ENCODE measurements around the gene SPTSSB. TPM values are rescaled to one million over a fixed set of nuclear protein-coding genes. Genes with fewer than 3 reads are reported as not detected.
A peak's percentile ranks its signal among the peaks of the same experiment; 100 is the strongest.

Gene SPTSSB
- total RNA-seq, 1 donor from 2014 or later = not detected

- no peak overlapping the region for H3K4me3 Mint-ChIP-seq (ENCODE audit: low read depth)
- H3K36me3 Mint-ChIP-seq (ENCODE audit: low read depth) = no peaks in the 10 kb centered on the region
- intact Hi-C loops (cut with micrococcal nuclease) = no loop called here
- peaks cover 10% of the 10 kb centered on the region for H3K9me3 Mint-ChIP-seq
- H3K4me1 Mint-ChIP-seq (ENCODE audit: low read depth) = no peaks in the 10 kb centered on the region
- DNase-seq (ENCODE audit: low spot score) = no peak
- H3K27me3 Mint-ChIP-seq (ENCODE audit: low read depth) = peaks cover 52% of the 10 kb centered on the region
- no peak overlapping the region for H3K27ac Mint-ChIP-seq
These were observed 51.5 kb downstream of the SPTSSB start for GRCh38 chr3:161319867-161320266.

- H3K27me3 Mint-ChIP-seq (ENCODE audit: low read depth) = peaks cover 60% of the 10 kb centered on the region
These were observed 54.2 kb downstream of the SPTSSB start for GRCh38 chr3:161317077-161317476.

GRCh38 chr3:161316006-161316689 is 55.2 kb downstream of the SPTSSB start:
- Mint-ChIP-seq H3K4me1 (ENCODE audit: low read depth) (peaks cover 9% of the 10 kb centered on the region), H3K4me3 (ENCODE audit: low read depth) (no peak overlapping the region), H3K27ac (no peak overlapping the region), H3K36me3 (ENCODE audit: low read depth) (no peaks in the 10 kb centered on the region), H3K27me3 (ENCODE audit: low read depth) (peaks cover 55% of the 10 kb centered on the region), H3K9me3 (peaks cover 7% of the 10 kb centered on the region)
- intact Hi-C loops (cut with micrococcal nuclease) = no loop called here
- DNase-seq (ENCODE audit: low spot score) = no peak

More at GRCh38 chr3:161317077-161317476, 54.2 kb downstream of the SPTSSB start:
- intact Hi-C loops (cut with micrococcal nuclease) = no loop called here
- H3K27ac Mint-ChIP-seq = no peak overlapping the region
- H3K36me3 Mint-ChIP-seq (ENCODE audit: low read depth) = no peaks in the 10 kb centered on the region
- H3K4me3 Mint-ChIP-seq (ENCODE audit: low read depth) = no peak overlapping the region
- no peak for DNase-seq (ENCODE audit: low spot score)
- peaks cover 10% of the 10 kb centered on the region for H3K9me3 Mint-ChIP-seq
- peaks cover 2% of the 10 kb centered on the region for H3K4me1 Mint-ChIP-seq (ENCODE audit: low read depth)

GRCh38 chr3:161314836-161315395 is 56.4 kb downstream of the SPTSSB start:
- H3K36me3 Mint-ChIP-seq (ENCODE audit: low read depth) = no peaks in the 10 kb centered on the region
- peaks cover 56% of the 10 kb centered on the region for H3K27me3 Mint-ChIP-seq (ENCODE audit: low read depth)
- intact Hi-C loops (cut with micrococcal nuclease) = loop anchor here (5.0 kb wide), 1 partner anchor 513 kb away; no protein-coding TSS in a partner anchor
- DNase-seq (ENCODE audit: low spot score) = no peak
- no peak overlapping the region for H3K27ac Mint-ChIP-seq
- peaks cover 4% of the 10 kb centered on the region for H3K9me3 Mint-ChIP-seq
- H3K4me1 Mint-ChIP-seq (ENCODE audit: low read depth) = peaks cover 22% of the 10 kb centered on the region
- no peak overlapping the region for H3K4me3 Mint-ChIP-seq (ENCODE audit: low read depth)

GRCh38 chr3:161310649-161311423 is 60.5 kb downstream of the SPTSSB start:
- DNase-seq (ENCODE audit: low spot score) = peak; percentile 46
- Mint-ChIP-seq H3K27me3 (ENCODE audit: low read depth) (peaks cover 56% of the 10 kb centered on the region), H3K4me1 (ENCODE audit: low read depth) (peaks cover 22% of the 10 kb centered on the region), H3K27ac (peak overlapping the region; percentile 24), H3K9me3 (peaks cover 22% of the 10 kb centered on the region), H3K36me3 (ENCODE audit: low read depth) (no peaks in the 10 kb centered on the region), H3K4me3 (ENCODE audit: low read depth) (peak overlapping the region; percentile 0)
- intact Hi-C loops (cut with micrococcal nuclease) = loop anchor here (5.0 kb wide), 1 partner anchor 509 kb away; no protein-coding TSS in a partner anchor

GRCh38 chr3:161305095-161305991 is 66.0 kb downstream of the SPTSSB start:
- DNase-seq (ENCODE audit: low spot score) = no peak
- intact Hi-C loops (cut with micrococcal nuclease) = no loop called here
- H3K4me1 Mint-ChIP-seq (ENCODE audit: low read depth) = peaks cover 4% of the 10 kb centered on the region
- peaks cover 22% of the 10 kb centered on the region for H3K9me3 Mint-ChIP-seq
- no peaks in the 10 kb centered on the region for H3K36me3 Mint-ChIP-seq (ENCODE audit: low read depth)
- H3K27me3 Mint-ChIP-seq (ENCODE audit: low read depth) = peaks cover 41% of the 10 kb centered on the region
- H3K27ac Mint-ChIP-seq = no peak overlapping the region
- H3K4me3 Mint-ChIP-seq (ENCODE audit: low read depth) = no peak overlapping the region

- Mint-ChIP-seq H3K27ac (no peak overlapping the region), H3K9me3 (peaks cover 30% of the 10 kb centered on the region), H3K36me3 (ENCODE audit: low read depth) (no peaks in the 10 kb centered on the region), H3K4me3 (ENCODE audit: low read depth) (no peak overlapping the region), H3K4me1 (ENCODE audit: low read depth) (no peaks in the 10 kb centered on the region), H3K27me3 (ENCODE audit: low read depth) (peaks cover 4% of the 10 kb centered on the region)
- no peak for DNase-seq (ENCODE audit: low spot score)
- intact Hi-C loops (cut with micrococcal nuclease) = no loop called here
These were observed 74.5 kb downstream of the SPTSSB start for GRCh38 chr3:161296814-161297213.

- DNase-seq (ENCODE audit: low spot score) = no peak
- intact Hi-C loops (cut with micrococcal nuclease) = no loop called here
- peaks cover 5% of the 10 kb centered on the region for H3K27me3 Mint-ChIP-seq (ENCODE audit: low read depth)
- H3K9me3 Mint-ChIP-seq = peaks cover 30% of the 10 kb centered on the region
- H3K27ac Mint-ChIP-seq = no peak overlapping the region
- H3K4me3 Mint-ChIP-seq (ENCODE audit: low read depth) = no peak overlapping the region
- no peaks in the 10 kb centered on the region for H3K4me1 Mint-ChIP-seq (ENCODE audit: low read depth)
- no peaks in the 10 kb centered on the region for H3K36me3 Mint-ChIP-seq (ENCODE audit: low read depth)
These were observed 76.0 kb downstream of the SPTSSB start for GRCh38 chr3:161295325-161295724.

Other genes with a start within 250 kb of the SPTSSB start
- gene NMD3, start 150.2 kb downstream of the SPTSSB start, total RNA-seq = 70.1 and 70.4 TPM in 2 replicates
- not detected in 2 replicates for gene OTOL1, start 125.3 kb upstream of the SPTSSB start, total RNA-seq